Transverse colon (tissue), 4 donors: ENCODE results near the gene DMBT1.

Source experiments
- CTCF ChIP-seq, 5 experiments: fragments of 200-600 bp in 3 of 5; fragments of 450-650 bp in 2 of 5; sonication (generic) in 3 of 5; IDR thresholded peaks; 1 replicate in 2 of 5; 2 replicates in 3 of 5; pipeline ENCODE4 v1.5.1; 2016 to 2017; ENCODE audit warnings: antibody characterized with exemption in 5 of 5, inconsistent platforms in 3 of 5, mild to moderate bottlenecking in 2 of 5, moderate library complexity in 1 of 5
- EP300 ChIP-seq: sonication (generic); formaldehyde crosslinking; IDR thresholded peaks from one replicate; pipeline ENCODE4 v1.6.1; 2017; ENCODE audit warnings: antibody characterized with exemption, low read depth
- POLR2A ChIP-seq: fragments of 450-650 bp; IDR thresholded peaks from one replicate; pipeline ENCODE4 v1.6.1; 2016; ENCODE audit warnings: antibody characterized with exemption, mild to moderate bottlenecking, moderate library complexity
- POLR2AphosphoS5 ChIP-seq, 3 donors: sonication (generic); formaldehyde crosslinking; IDR thresholded peaks; one replicate each; pipeline ENCODE4 v1.6.1; 2016; ENCODE audit warnings: antibody characterized with exemption in 3 of 3

- TF ChIP-seq POLR2AphosphoS5 (IDR thresholded peaks at IDR 0.05) (no peak), POLR2A (no peak), CTCF (IDR thresholded peaks at IDR 0.05) (no peak), EP300 (no peak)
Observed at GRCh38 chr10:122646511-122647382, 86.2 kb downstream of the DMBT1 start.
